GM23248 (cell line): ENCODE data around the gene ZNF771.

Experiments
- EZH2 ChIP-seq: fragments of 200-600 bp; sonication (generic); IDR thresholded peaks from 2 replicates; pipeline ENCODE4 v1.6.1; 2018; ENCODE audit warnings: antibody characterized with exemption, mild to moderate bottlenecking; ENCODE audit not compliant: insufficient read depth, poor library complexity, severe bottlenecking
- EZH2phosphoT487 ChIP-seq: fragments of 200-600 bp; sonication (generic); IDR thresholded peaks from 2 replicates; pipeline ENCODE4 v1.6.1; 2018; ENCODE audit warnings: antibody characterized with exemption, moderate library complexity, mild to moderate bottlenecking, low read depth; ENCODE audit not compliant: insufficient read depth

DNA sequence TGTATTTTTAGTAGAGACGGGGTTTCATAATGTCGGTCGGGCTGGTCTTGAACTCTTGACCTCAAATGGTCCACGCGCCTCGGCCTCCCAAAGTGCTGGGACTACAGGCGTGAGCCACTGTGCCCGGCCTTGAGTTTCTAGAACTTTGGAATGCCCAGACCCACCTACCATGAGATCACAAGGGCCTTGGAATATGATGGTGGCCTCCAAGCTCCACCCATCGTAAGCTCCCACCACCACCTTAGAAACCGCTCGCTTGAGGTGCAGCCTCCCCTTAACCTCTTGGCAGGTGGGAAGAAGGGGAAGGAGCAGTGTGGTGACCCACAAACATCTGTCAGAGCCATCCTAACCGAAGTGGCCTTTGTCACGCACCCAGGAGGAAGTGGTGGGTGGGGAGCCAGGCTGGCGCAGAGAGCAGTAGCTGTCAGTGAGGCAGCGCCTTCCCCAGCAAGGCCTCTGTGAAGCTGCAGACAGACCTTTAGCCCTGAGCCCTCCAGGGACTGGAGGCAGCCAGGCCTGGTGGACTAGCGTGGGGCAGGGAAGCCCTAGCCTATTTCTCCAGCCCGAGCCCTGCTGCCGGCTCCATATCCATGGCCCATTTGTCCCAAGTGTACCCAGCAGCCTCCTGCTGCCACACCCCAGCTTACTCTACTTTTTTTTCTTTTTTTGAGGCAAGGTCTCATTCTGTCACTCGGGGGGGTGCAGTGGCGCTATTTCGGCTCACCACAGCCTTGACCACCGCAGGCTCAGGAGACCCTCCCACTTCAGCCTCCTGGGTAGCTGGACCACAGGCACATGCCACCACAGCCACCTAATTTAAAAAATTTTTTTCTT, 51.4 kb downstream of the ZNF771 start:
- no peak for TF ChIP-seq EZH2phosphoT487
- no peak for TF ChIP-seq EZH2
